Raji (cell line): ENCODE data around the gene LOXL1.

ENCODE experiments used
- POLR2A ChIP-seq: IDR thresholded peaks from 2 replicates; pipeline ENCODE4 v1.6.1; 2011; ENCODE audit warnings: low read depth, low read length, control low read depth; ENCODE audit not compliant: insufficient read depth

The LOXL1 gene

GRCh38 chr15:73937726-73938125, 11.5 kb downstream of the LOXL1 start:
- no peak for TF ChIP-seq POLR2A

- no peak for TF ChIP-seq POLR2A
These were observed 12.9 kb downstream of the LOXL1 start for GRCh38 chr15:73939138-73939537.

GRCh38 chr15:73940061-73940981, 14.1 kb downstream of the LOXL1 start:
- no peak for TF ChIP-seq POLR2A

- no peak for TF ChIP-seq POLR2A
These were observed 14.8 kb downstream of the LOXL1 start for GRCh38 chr15:73941044-73941443.

GRCh38 chr15:73941449-73941848, 15.2 kb downstream of the LOXL1 start:
- no peak for TF ChIP-seq POLR2A

- no peak for TF ChIP-seq POLR2A
These were observed 15.8 kb downstream of the LOXL1 start for GRCh38 chr15:73941871-73942635.

- TF ChIP-seq POLR2A: no peak
These were observed 16.5 kb downstream of the LOXL1 start for GRCh38 chr15:73942751-73943270.

- no peak for TF ChIP-seq POLR2A
These were observed 18.2 kb downstream of the LOXL1 start for GRCh38 chr15:73944161-73945129.

- no peak for TF ChIP-seq POLR2A
These were observed 18.9 kb downstream of the LOXL1 start for GRCh38 chr15:73945130-73945508.

- no peak for TF ChIP-seq POLR2A
These were observed 19.9 kb downstream of the LOXL1 start for GRCh38 chr15:73946046-73946721.

GRCh38 chr15:73946795-73947370, 20.6 kb downstream of the LOXL1 start:
- TF ChIP-seq POLR2A: no peak

GRCh38 chr15:73947651-73948050, 21.4 kb downstream of the LOXL1 start:
- no peak for TF ChIP-seq POLR2A

GRCh38 chr15:73948396-73948795, 22.1 kb downstream of the LOXL1 start:
- TF ChIP-seq POLR2A: no peak

GRCh38 chr15:73948982-73949381, 22.7 kb downstream of the LOXL1 start:
- no peak for TF ChIP-seq POLR2A
